GM19328 (cell line): ENCODE data around the gene MPC1.
"Not testable (repeated sequence)": the region's sequence is repeated elsewhere in the genome, so short reads cannot be mapped to it uniquely, and the experiment has no call there.

Source experiments
- ATAC-seq: cut with Tn5 transposase; IDR thresholded peaks from one replicate; pipeline ENCODE4 v1.9.1; 2021; ENCODE audit warnings: mild to moderate bottlenecking, moderate library complexity; ENCODE audit not compliant: unreplicated experiment

MPC1 gene

GRCh38 chr6:166408936-166409755 is 26.4 kb upstream of the MPC1 start:
- ATAC-seq = no peak

DNA sequence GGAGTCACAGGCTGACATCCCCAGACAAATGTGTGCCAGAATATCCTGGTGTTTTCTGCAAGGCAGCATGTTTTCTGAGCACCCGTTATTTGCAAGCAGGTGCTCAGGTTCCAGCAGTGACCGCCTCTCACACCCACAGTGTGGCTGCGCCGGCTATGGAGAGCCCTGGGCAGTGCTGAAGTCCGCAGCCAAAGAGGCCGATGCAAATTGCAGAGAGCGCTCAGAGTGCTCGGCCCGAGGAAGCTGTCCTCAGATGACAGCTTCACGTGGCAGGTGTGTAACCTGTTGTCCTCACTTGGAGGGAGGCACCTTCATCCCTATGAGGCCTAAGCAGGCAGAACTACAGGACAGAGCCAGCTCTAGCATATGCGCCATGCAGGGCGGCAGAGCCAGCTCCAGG is 23.5 kb upstream of the MPC1 start:
- ATAC-seq = no peak

DNA sequence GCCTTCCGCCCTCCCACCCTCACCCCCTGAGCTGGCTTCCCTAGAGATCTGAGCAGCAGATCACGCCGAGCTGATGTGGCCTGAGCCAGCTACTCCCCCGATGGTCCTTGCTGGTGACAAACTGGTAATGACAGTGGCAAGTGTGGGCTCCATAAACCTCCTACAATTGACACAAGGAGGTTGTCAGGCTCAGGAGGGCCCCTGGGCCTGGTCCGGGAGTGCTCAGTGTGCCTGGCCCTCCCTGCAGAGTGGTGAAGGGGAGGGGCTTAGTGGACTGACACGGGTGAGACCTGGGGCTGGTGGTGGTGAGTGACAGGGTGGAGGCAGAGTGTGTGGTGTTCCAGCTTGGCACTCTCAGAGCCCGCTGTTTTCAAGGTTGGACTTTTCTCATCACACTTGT is 22.6 kb upstream of the MPC1 start:
- ATAC-seq = no peak

DNA sequence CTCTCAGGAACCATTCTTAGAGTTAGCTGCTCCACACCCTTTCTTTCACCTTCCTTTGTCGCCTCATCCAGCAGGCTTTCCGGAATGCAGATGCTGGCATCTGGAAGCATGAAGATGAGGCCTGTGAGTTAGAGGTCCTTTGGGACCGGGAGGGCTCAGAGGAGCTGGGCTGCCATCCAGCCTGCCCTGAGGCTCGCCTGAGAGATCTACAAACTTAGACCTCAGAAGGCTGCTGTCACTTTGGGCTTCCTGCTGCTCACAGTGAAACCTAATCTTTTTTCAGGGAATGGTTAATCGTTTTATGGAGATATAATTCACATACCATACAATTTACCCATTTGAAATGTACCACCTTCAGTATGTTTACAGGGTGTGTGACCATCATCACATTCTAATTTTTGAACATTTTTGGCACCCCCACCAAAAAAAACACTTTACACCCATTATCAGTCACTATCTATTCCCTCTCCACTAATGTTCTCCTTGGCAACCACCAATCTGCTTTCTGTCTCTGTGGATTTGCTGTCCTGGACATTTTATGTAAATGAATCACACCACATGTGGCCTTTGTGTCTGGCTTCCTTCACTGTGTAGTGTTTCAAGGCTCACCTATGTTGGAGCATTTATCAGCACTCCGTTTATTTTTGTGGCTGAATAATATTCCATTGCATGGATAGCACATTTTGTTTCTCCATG is 20.0 kb upstream of the MPC1 start:
- no peak for ATAC-seq

DNA sequence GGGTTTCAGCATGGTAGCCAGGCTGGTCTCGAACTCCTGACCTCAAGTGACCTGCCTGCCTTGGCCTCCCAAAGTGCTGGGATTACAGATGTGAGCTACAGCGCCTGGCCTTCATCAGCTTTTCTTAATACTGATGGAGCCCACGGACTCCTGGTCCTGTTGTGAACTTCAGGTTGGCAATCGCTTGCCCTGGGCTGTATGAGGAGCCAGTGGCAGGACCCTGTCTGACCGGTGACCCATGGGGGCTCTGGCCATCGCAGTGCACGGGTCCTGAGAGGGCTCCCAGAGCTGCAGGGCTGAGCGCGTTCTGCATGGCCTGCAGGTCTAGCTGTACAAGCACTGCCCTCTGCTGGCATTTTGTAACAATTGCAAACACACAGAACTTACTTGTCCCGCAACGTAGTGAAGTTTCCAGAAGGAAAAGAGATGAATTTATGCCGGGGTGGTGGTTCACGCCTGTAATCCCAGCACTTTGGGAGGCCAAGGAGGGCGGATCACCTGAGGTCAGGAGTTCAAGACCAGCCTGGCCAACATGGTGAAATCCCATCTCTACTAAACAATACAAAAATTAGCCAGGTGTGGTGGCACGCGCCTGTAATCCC is 18.0 kb upstream of the MPC1 start:
- ATAC-seq = not testable (repeated sequence)

DNA sequence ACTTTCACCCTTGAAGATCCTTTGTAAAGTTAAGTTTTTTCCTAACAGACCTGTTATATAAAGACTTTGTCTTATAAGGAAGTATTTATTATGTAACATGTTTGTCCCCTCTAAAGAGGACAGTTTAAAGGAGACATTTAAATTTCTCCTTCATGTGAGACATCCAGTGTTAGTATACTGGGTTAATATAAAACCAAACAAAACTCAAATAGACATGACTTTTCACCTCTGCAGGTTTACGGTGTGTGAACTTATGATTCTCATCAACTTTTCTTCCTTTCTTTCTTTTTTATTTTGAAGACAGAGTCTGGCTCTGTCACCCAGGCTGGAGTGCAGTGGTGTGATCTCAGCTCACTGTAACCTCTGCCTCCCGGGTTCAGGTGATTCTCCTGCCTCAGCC is 17.4 kb upstream of the MPC1 start:
- no peak for ATAC-seq

DNA sequence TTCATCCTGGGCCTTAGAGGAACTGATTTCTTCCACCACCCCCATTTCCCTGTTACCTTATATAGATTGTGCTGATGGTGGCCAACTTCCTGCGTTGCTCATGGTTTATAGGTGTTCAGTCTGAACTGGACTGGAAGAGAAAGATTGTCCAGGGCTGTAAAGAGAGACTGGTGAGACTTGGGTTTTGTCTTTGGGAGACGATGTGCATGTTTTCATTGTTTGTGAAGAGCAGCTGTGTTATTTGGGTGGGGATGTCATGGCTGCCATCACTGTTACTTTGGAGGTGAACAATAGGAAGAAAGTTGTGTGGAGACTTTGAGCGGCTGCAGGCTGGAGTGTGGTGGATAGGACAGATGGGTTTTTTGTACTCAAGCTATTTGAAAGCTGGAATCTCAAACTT is 15.6 kb upstream of the MPC1 start:
- no peak for ATAC-seq

DNA sequence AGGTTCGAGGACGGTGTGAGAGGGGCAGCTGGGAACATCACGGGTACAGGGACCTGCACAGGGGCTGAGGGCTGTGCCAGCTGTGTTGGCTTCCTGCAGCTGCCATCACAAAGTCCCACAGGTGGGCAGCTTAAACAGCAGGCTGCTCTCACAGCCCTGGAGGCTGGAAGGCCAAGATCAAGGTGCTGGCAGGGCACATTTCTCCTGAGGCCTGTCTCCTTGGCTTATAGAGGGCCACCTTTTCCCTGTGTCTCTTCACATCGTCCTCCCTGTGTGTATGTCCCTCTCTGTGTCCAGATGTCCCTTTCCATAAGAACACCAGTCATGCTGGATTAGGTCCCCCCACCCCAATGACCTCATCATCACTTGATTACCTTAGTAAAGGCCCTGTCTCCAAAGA is 15.1 kb upstream of the MPC1 start:
- no peak for ATAC-seq

DNA sequence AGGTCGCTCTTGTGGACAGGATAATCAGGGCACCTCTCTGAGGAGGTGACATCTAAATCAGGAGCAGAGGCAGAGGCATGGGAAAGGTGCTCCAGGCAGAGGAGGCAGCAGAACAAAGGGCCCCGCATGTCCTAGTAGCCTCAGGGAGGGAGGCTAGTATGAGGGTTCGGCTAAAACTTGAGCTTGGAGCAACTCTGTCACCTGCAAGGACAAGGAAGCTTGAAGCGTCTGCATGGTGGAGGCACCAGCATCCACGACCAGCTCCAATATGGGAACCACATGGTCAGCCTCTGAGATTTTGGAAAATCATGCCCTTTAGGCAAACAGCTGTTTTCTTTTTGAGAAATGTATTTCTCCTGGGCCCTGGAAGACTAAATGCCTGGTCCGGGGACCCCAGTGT is 13.0 kb upstream of the MPC1 start:
- ATAC-seq = no peak

DNA sequence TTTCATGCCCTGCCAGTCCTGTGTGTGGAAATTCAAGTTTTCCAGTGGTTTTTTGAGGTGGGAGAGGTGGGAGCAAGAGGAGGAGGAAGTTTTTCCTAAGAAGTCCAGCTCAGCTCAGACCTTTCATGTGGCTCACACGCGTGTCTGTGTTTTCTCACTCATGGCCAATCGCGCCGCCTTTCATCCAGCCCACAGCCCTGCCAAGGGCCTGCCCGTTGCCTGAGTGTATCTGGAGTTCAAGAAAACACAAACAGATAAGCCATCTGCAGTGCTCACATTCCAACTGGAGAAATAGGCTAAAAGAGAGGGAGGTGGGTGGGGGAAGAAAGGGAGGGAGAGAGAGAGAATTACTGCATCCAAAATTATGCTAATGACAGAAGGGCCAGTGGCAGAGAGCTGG is 12.6 kb upstream of the MPC1 start:
- no peak for ATAC-seq

DNA sequence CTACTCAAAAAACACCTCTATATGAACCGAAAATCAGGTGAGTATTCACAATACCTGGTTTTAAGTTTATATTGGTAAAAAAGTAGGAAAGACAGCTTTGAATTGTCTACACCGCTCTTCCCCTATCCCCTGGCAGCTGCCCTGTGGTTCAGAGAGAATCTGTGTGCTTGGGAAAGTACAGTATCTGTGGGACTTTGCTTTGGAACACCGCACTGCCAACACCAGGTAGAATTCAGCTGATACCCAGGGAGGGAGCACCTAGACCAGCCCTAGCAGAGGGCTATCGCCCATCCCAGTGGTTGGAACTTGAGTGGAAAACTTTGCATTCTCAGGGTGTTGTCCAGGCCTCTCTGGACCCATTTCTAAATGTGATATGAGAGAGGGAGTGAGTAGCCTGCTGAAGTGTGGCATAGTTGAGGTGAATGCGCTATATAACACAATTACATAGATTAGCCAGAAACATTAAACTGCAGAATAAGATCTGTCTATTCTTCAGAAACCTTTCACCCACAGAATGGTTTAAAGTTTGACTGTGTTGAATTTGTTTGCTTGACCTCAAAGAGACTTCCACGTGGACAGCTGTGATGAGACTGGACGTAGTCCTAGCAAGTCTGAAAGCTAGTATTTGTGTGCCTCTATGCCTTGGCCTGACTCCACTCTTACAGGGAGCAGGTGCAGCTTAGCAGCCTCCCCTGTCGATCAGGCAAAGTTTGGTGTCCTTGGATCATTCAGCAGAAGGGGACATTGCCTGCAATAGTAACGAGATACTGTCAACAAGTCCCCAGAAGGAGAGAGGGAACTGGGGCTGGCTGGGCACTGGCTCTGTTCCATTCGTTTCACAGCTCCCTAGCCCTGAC is 11.5 kb upstream of the MPC1 start:
- no peak for ATAC-seq

DNA sequence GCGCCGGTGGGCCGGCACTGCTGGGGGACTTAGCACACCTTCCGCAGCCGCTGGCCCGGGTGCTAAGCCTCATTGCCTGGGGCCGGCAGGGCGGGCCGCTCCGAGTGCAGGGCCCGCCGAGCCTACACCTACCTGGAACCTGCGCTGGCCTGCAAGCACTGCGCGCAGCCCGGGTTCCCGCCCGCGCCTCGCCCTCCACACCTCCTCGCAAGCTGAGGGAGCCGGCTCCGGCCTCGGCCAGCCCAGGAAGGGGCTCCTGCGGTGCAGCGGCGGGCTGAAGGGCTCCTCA is 10.7 kb upstream of the MPC1 start:
- no peak for ATAC-seq

GRCh38 chr6:166392755-166393534 is 10.2 kb upstream of the MPC1 start:
- not testable (repeated sequence) for ATAC-seq

DNA sequence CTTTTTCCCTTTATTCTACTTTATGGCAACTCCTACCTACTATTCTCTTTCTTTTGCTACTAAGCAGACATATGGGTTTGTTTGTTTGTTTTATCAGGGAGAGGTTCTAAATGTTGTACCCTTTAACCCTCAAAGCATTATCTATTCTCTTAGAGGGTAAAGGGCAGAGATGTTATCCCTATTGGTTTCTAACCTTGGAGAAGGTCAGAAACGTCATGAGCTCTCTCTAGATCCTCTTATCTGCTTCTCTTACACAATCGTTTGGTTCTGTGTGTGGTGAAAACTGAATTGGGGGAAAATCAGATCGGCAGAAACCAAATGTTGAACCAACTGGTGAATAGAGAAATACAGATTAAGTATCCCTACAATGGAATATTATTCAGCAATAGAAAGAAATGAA is 6.4 kb upstream of the MPC1 start:
- ATAC-seq = no peak

- no peak for ATAC-seq
Measured at GRCh38 chr6:166388290-166389004, 5.7 kb upstream of the MPC1 start.

GRCh38 chr6:166387642-166388289 is 5.0 kb upstream of the MPC1 start:
- no peak for ATAC-seq

GRCh38 chr6:166387098-166387497 is 4.4 kb upstream of the MPC1 start:
- not testable (repeated sequence) for ATAC-seq

- ATAC-seq = no peak
Measured at GRCh38 chr6:166386111-166386510, 3.4 kb upstream of the MPC1 start.

- ATAC-seq = not testable (repeated sequence)
Measured at GRCh38 chr6:166383802-166384363, 1.1 kb upstream of the MPC1 start.
